ENCODE measurements around the gene ALG14. TPM values are rescaled to one million over a fixed set of nuclear protein-coding genes. Genes with fewer than 3 reads are reported as not detected.
"Not testable (repeated sequence)": the region's sequence is repeated elsewhere in the genome, so short reads cannot be mapped to it uniquely, and the experiment has no call there.

ALG14 gene
- total RNA-seq, 1 experiment from 2014 or later, result 2.4 TPM

- in situ Hi-C loops (cut with HindIII; ENCODE audit: low pct_unique_long_range_greater_than_20kb, low sequenced_read_pairs), result no loop called here
- no peak for DNase-seq (ENCODE audit: low read depth)
Observed at GRCh38 chr1:94951509-94952208, 121.1 kb downstream of the ALG14 start.

- in situ Hi-C loops (cut with HindIII; ENCODE audit: low pct_unique_long_range_greater_than_20kb, low sequenced_read_pairs), result no loop called here
- no peak for DNase-seq (ENCODE audit: low read depth)
Observed at GRCh38 chr1:94951046-94951445, 121.7 kb downstream of the ALG14 start.

GRCh38 chr1:94949681-94950661 is 122.8 kb downstream of the ALG14 start:
- in situ Hi-C loops (cut with HindIII; ENCODE audit: low pct_unique_long_range_greater_than_20kb, low sequenced_read_pairs), result no loop called here
- DNase-seq (ENCODE audit: low read depth), result peak; percentile 31

- in situ Hi-C loops (cut with HindIII; ENCODE audit: low pct_unique_long_range_greater_than_20kb, low sequenced_read_pairs), result no loop called here
- DNase-seq (ENCODE audit: low read depth), result no peak
Observed at GRCh38 chr1:94947437-94947836, 125.3 kb downstream of the ALG14 start.

GRCh38 chr1:94946886-94947285 is 125.9 kb downstream of the ALG14 start:
- no peak for DNase-seq (ENCODE audit: low read depth)
- in situ Hi-C loops (cut with HindIII; ENCODE audit: low pct_unique_long_range_greater_than_20kb, low sequenced_read_pairs), result no loop called here

GRCh38 chr1:94942171-94943128 is 130.3 kb downstream of the ALG14 start:
- DNase-seq (ENCODE audit: low read depth), result peak; percentile 75
- in situ Hi-C loops (cut with HindIII; ENCODE audit: low pct_unique_long_range_greater_than_20kb, low sequenced_read_pairs), result no loop called here

- DNase-seq (ENCODE audit: low read depth), result peak; percentile 19
- in situ Hi-C loops (cut with HindIII; ENCODE audit: low pct_unique_long_range_greater_than_20kb, low sequenced_read_pairs), result not testable (repeated sequence)
Observed at GRCh38 chr1:94941480-94941879, 131.3 kb downstream of the ALG14 start.

- in situ Hi-C loops (cut with HindIII; ENCODE audit: low pct_unique_long_range_greater_than_20kb, low sequenced_read_pairs), result no loop called here
- no peak for DNase-seq (ENCODE audit: low read depth)
Observed at GRCh38 chr1:94940738-94941137, 132.0 kb downstream of the ALG14 start.

GRCh38 chr1:94937820-94938219 is 134.9 kb downstream of the ALG14 start:
- DNase-seq (ENCODE audit: low read depth), result no peak
- in situ Hi-C loops (cut with HindIII; ENCODE audit: low pct_unique_long_range_greater_than_20kb, low sequenced_read_pairs), result no loop called here

- in situ Hi-C loops (cut with HindIII; ENCODE audit: low pct_unique_long_range_greater_than_20kb, low sequenced_read_pairs), result no loop called here
- no peak for DNase-seq (ENCODE audit: low read depth)
Observed at GRCh38 chr1:94936861-94937620, 135.7 kb downstream of the ALG14 start.

- in situ Hi-C loops (cut with HindIII; ENCODE audit: low pct_unique_long_range_greater_than_20kb, low sequenced_read_pairs), result no loop called here
- no peak for DNase-seq (ENCODE audit: low read depth)
Observed at GRCh38 chr1:94935476-94935875, 137.3 kb downstream of the ALG14 start.

- in situ Hi-C loops (cut with HindIII; ENCODE audit: low pct_unique_long_range_greater_than_20kb, low sequenced_read_pairs), result no loop called here
- no peak for DNase-seq (ENCODE audit: low read depth)
Observed at GRCh38 chr1:94935034-94935433, 137.7 kb downstream of the ALG14 start.

GRCh38 chr1:94934551-94934950 is 138.2 kb downstream of the ALG14 start:
- no peak for DNase-seq (ENCODE audit: low read depth)
- in situ Hi-C loops (cut with HindIII; ENCODE audit: low pct_unique_long_range_greater_than_20kb, low sequenced_read_pairs), result no loop called here

- in situ Hi-C loops (cut with HindIII; ENCODE audit: low pct_unique_long_range_greater_than_20kb, low sequenced_read_pairs), result no loop called here
- DNase-seq (ENCODE audit: low read depth), result no peak
Observed at GRCh38 chr1:94931254-94931841, 141.4 kb downstream of the ALG14 start.

GRCh38 chr1:94929351-94930217 is 143.2 kb downstream of the ALG14 start:
- DNase-seq (ENCODE audit: low read depth), result no peak
- in situ Hi-C loops (cut with HindIII; ENCODE audit: low pct_unique_long_range_greater_than_20kb, low sequenced_read_pairs), result no loop called here

GRCh38 chr1:94928293-94928939 is 144.3 kb downstream of the ALG14 start:
- in situ Hi-C loops (cut with HindIII; ENCODE audit: low pct_unique_long_range_greater_than_20kb, low sequenced_read_pairs), result no loop called here
- DNase-seq (ENCODE audit: low read depth), result no peak
